Activated CD4-positive, alpha-beta T cell treated with anti-CD3 and anti-CD28 coated beads, Interleukin-2, amount 50 U/mL, for 24 hours (primary cell): ENCODE data around the gene MYO7B.

Experiments
- DNase-seq, 2 donors: peaks; one replicate each; pipeline ENCODE4 v3.0.0-alpha.2; 2020; ENCODE audit warnings: low read depth in 1 of 2, low spot score in 1 of 2

Gene MYO7B

GRCh38 chr2:127623388-127624319 lies 88.2 kb downstream of the MYO7B start:
- DNase-seq: no peak

GRCh38 chr2:127624320-127624755 lies 88.9 kb downstream of the MYO7B start:
- DNase-seq: no peak

GRCh38 chr2:127624756-127625571 lies 89.5 kb downstream of the MYO7B start:
- DNase-seq: no peak

GRCh38 chr2:127625572-127625951 lies 90.1 kb downstream of the MYO7B start:
- no peak for DNase-seq

GRCh38 chr2:127626175-127626574 lies 90.7 kb downstream of the MYO7B start:
- DNase-seq: no peak

GRCh38 chr2:127626917-127627739 lies 91.6 kb downstream of the MYO7B start:
- no peak for DNase-seq

GRCh38 chr2:127627740-127628571 lies 92.5 kb downstream of the MYO7B start:
- no peak for DNase-seq

- no peak for DNase-seq
Measured at GRCh38 chr2:127628767-127629614, 93.5 kb downstream of the MYO7B start.

GRCh38 chr2:127629637-127630036 lies 94.2 kb downstream of the MYO7B start:
- no peak for DNase-seq

- DNase-seq: no peak
Measured at GRCh38 chr2:127630096-127630863, 94.8 kb downstream of the MYO7B start.

- no peak for DNase-seq
Measured at GRCh38 chr2:127630864-127631540, 95.5 kb downstream of the MYO7B start.

GRCh38 chr2:127631541-127631996 lies 96.1 kb downstream of the MYO7B start:
- DNase-seq: no peak

- no peak for DNase-seq
Measured at GRCh38 chr2:127631997-127632581, 96.6 kb downstream of the MYO7B start.

- DNase-seq: no peak
Measured at GRCh38 chr2:127632592-127633489, 97.4 kb downstream of the MYO7B start.

GRCh38 chr2:127633556-127634065 lies 98.1 kb downstream of the MYO7B start:
- DNase-seq: no peak

- DNase-seq: no peak
Measured at GRCh38 chr2:127634066-127634617, 98.7 kb downstream of the MYO7B start.
